Gastrocnemius medialis (tissue), 4 donors: ENCODE data around the gene TCN2. TPM values are rescaled to one million over a fixed set of nuclear protein-coding genes. Genes with fewer than 3 reads are reported as not detected.
A peak's percentile ranks its signal among the peaks of the same experiment; 100 is the strongest.

Experiments used
- ATAC-seq, 2 donors: fragments of 150-250 bp; one replicate each; pipeline ENCODE4 v1.9.1; 2016
- DNase-seq, 2 donors: peaks; one replicate each; pipeline ENCODE4 v3.0.0-alpha.2; 2019
- H3K27ac ChIP-seq, 4 donors: fragments of 200-600 bp; sonication (generic); 1 replicate in 1 of 4; 2 replicates in 3 of 4; pipeline ENCODE4 v1.5.1; 2016 to 2018; ENCODE audit warnings: mild to moderate bottlenecking in 2 of 4, moderate library complexity in 1 of 4
- H3K27me3 ChIP-seq, 3 donors: fragments of 200-600 bp; sonication (generic) in 2 of 3; 1 replicate in 1 of 3; 2 replicates in 2 of 3; pipeline versions ENCODE4 v1.5.1 to v1.6.0; 2016 to 2019; ENCODE audit warnings: mild to moderate bottlenecking in 1 of 3, moderate library complexity in 1 of 3
- H3K36me3 ChIP-seq, 2 donors: fragments of 200-600 bp; sonication (generic) in 1 of 2; one replicate each; pipeline ENCODE4 v1.5.1; 2017 to 2018
- H3K4me1 ChIP-seq, 2 donors: fragments of 200-600 bp; sonication (generic) in 1 of 2; one replicate each; pipeline ENCODE4 v1.5.1; 2016 to 2017; ENCODE audit warnings: mild to moderate bottlenecking in 2 of 2
- H3K4me3 ChIP-seq, 4 donors: fragments of 200-600 bp; sonication (generic) in 3 of 4; 1 replicate in 1 of 4; 2 replicates in 3 of 4; pipeline ENCODE4 v1.5.1; 2016 to 2019; ENCODE audit warnings: mild to moderate bottlenecking in 2 of 4
- H3K9me3 ChIP-seq, 3 donors: fragments of 200-600 bp; sonication (generic) in 2 of 3; 1 replicate in 1 of 3; 2 replicates in 2 of 3; pipeline ENCODE4 v1.5.1; 2016 to 2019
- POLR2A ChIP-seq, 2 donors: fragments of 450-650 bp; IDR thresholded peaks; one replicate each; pipeline ENCODE4 v1.6.1; 2017; ENCODE audit warnings: antibody characterized with exemption in 2 of 2, mild to moderate bottlenecking in 2 of 2, moderate library complexity in 2 of 2
- in situ Hi-C, 4 donors: fragments of 200-750 bp; cut with MboI; loops; one replicate each; pipeline versions ENCODE4 v1.15.0 to v1.8.0; 2017; ENCODE audit warnings: low sequenced_read_pairs in 4 of 4
- intact Hi-C: fragments of 100-400 bp; cut with DNase I; formaldehyde crosslinking; loops from one replicate; pipeline ENCODE4 v1.15.1; 2023; ENCODE audit warnings: low total_unique reads
- total RNA-seq, 4 donors: library from RNA; depleted of rRNA; stranded (reverse); fragments of >200 nt; gene quantifications; one replicate each; pipeline versions ENCODE4 v1.1.0 to v1.2.3, GENCODE V29; 2016
- TF ChIP-seq, protein P1 (sequence below), 5 experiments: fragments of 450-650 bp in 3 of 5; fragments of 200-600 bp in 2 of 5; sonication (generic) in 2 of 5; IDR thresholded peaks in 4 of 5; conservative IDR thresholded peaks in 1 of 5; 1 replicate in 4 of 5; 2 replicates in 1 of 5; pipeline ENCODE4 v1.5.1; 2016 to 2019; ENCODE audit warnings: antibody characterized with exemption in 5 of 5, mild to moderate bottlenecking in 3 of 5, moderate library complexity in 3 of 5

The TCN2 gene
- total RNA-seq, 4 donors from 2014 or later = 5.1 to 12.8 (median 11.7) TPM

DNA sequence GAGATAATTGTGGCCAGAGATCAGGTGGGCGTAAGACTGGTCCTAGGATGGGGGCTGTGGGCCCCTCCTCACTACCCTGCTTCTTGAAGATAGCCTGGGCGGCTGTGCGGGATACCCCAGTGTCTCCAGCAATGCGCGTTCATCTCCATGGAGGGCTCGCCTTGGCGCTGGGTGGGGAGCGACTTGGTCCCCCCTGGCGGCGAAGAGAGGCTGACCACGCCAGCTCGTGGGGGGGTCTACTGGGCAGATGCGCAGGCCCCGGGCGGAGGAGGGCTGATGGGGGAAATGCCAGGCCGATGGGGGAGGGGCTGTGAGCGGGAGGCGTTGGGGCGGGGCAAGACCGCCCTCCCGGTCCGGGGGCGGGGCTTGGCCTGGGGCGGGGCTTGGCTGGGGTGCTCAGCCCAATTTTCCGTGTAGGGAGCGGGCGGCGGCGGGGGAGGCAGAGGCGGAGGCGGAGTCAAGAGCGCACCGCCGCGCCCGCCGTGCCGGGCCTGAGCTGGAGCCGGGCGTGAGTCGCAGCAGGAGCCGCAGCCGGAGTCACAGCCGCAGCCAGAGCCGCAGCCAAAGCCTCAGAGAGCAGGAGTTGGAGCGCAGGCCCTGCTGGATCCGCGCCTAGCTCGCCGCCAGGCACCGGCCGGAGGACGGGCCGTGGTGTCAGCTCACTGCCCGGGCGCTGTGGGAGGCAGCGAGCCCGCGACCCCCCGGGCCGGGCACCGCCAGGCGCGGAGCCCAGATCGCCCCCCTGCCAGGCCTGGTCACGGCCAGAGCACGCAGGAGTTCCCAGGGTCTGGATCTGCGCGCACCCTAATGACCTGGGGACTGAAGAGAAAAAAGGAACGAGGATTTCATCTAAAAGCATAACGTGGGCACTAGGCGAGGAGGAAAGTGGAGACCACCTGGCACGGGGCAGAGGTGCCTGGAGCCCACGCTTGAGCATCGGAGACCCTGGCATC lies 28.6 kb downstream of the TCN2 start, which contains the start of gene SLC35E4:
SLC35E4 (plus strand) TSS at position 509 of the 953 bp plus-strand sequence. CDS start 670 bp downstream, outside the sequence.
- no peaks in the 10 kb centered on the region for H3K27me3 ChIP-seq
- intact Hi-C loops = loop anchor here (1.0 to 2.0 kb wide), 9 partner anchors 29 to 657 kb away; partner anchors contain the start of genes DUSP18, OSBP2, PIK3IP1 and RNF185
- peak within 1 kb of the TSS; percentile 67 to 96 (median 78) for H3K4me3 ChIP-seq
- ATAC-seq = peak; percentile 68 to 71
- peak; percentile 94 for TF ChIP-seq POLR2A (IDR thresholded peaks at IDR 0.05)
- TF ChIP-seq, protein P1, sequence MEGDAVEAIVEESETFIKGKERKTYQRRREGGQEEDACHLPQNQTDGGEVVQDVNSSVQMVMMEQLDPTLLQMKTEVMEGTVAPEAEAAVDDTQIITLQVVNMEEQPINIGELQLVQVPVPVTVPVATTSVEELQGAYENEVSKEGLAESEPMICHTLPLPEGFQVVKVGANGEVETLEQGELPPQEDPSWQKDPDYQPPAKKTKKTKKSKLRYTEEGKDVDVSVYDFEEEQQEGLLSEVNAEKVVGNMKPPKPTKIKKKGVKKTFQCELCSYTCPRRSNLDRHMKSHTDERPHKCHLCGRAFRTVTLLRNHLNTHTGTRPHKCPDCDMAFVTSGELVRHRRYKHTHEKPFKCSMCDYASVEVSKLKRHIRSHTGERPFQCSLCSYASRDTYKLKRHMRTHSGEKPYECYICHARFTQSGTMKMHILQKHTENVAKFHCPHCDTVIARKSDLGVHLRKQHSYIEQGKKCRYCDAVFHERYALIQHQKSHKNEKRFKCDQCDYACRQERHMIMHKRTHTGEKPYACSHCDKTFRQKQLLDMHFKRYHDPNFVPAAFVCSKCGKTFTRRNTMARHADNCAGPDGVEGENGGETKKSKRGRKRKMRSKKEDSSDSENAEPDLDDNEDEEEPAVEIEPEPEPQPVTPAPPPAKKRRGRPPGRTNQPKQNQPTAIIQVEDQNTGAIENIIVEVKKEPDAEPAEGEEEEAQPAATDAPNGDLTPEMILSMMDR (IDR thresholded peaks at IDR 0.05 in 4 of 5, conservative IDR thresholded peaks at IDR 0.05 in 1 of 5) = peak in 2 of 5 experiments; percentile 18 to 29
- no peaks in the 10 kb centered on the region for H3K9me3 ChIP-seq
- H3K36me3 ChIP-seq = no peaks in the 10 kb centered on the region
- H3K4me1 ChIP-seq = peaks cover 44 to 48% of the 10 kb centered on the region in 2 donors
- in situ Hi-C loops = loop anchor here (10.0 to 25.0 kb wide), 4 partner anchors 59 to 289 kb away; partner anchors contain the start of gene OSBP2 (in 1 of the 4)
- DNase-seq = peak; percentile 92 to 93
- H3K27ac ChIP-seq = peak within 1 kb of the TSS; percentile 95 to 99 (median 98)

DNA sequence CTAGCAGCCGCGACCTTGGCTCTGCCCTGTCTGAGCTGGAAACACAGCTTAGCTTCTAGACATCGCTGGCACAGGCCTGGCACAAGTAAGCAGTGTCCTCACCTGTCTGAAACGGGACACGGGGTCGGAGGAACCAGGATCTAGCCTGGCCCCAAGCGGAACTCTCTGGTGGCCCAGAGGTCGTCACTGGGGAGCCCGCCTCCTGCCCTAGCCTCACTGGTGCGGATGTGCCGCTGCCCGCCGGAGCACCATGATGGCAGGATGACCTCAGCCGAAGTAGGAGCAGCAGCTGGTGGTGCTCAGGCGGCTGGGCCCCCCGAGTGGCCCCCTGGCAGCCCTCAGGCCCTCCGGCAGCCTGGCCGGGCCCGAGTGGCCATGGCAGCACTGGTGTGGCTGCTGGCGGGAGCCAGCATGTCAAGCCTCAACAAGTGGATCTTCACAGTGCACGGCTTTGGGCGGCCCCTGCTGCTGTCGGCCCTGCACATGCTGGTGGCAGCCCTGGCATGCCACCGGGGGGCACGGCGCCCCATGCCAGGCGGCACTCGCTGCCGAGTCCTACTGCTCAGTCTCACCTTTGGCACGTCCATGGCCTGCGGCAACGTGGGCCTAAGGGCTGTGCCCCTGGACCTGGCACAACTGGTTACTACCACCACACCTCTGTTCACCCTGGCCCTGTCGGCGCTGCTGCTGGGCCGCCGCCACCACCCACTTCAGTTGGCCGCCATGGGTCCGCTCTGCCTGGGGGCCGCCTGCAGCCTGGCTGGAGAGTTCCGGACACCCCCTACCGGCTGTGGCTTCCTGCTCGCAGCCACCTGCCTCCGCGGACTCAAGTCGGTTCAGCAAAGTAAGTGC lies 29.5 kb downstream of the TCN2 start:
- Histone ChIP-seq H3K9me3 (no peaks in the 10 kb centered on the region), H3K27me3 (no peaks in the 10 kb centered on the region), H3K4me1 (peaks cover 52 to 55% of the 10 kb centered on the region in 2 donors), H3K36me3 (no peaks in the 10 kb centered on the region), H3K27ac (peak overlapping the region; percentile 95 to 99 (median 98)), H3K4me3 (peak overlapping the region; percentile 67 to 96 (median 78))
- DNase-seq = peak; percentile 56 to 76
- ATAC-seq = peak; percentile 38 to 51
- TF ChIP-seq POLR2A (IDR thresholded peaks at IDR 0.05) = no peak
- TF ChIP-seq, protein P1 (IDR thresholded peaks at IDR 0.05 in 4 of 5, conservative IDR thresholded peaks at IDR 0.05 in 1 of 5) = peak in 3 of 5 experiments; percentile 17 to 35 (median 31)
- in situ Hi-C loops = loop anchor here (10.0 to 25.0 kb wide), 4 partner anchors 58 to 288 kb away; partner anchors contain the start of gene OSBP2 (in 1 of the 4)
- intact Hi-C loops = no loop called here

DNA sequence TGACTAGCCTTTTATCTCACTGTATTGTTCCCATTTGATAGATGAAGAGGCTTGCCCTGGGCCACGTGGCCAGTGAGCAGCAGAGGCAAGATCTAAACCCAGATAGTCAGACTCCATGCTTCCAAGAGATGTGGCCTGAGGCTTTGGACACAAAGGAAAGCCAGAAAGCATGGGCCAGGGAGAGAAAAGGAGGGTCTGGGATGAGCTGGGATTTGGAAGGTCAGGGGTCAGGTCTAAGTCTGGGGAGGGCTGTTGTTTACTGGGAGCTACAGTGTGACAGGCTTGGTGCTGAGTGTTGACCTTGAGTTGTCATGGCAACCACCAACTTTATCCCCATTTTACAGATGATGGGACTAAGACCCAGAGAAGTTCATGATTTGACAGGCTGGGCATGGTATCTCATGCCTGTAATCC lies 30.7 kb downstream of the TCN2 start:
- intact Hi-C loops = no loop called here
- in situ Hi-C loops = loop anchor here (10.0 to 25.0 kb wide), 4 partner anchors 57 to 287 kb away; partner anchors contain the start of gene OSBP2 (in 1 of the 4)
- H3K4me1 ChIP-seq = peaks cover 59 to 63% of the 10 kb centered on the region in 2 donors

More for the DNA sequence above, 30.7 kb downstream of the TCN2 start:
- no peak for ATAC-seq
- DNase-seq = no peak
- no peaks in the 10 kb centered on the region for H3K36me3 ChIP-seq
- peak overlapping the region in 3 of 4 donors; percentile 67 to 87 (median 68) for H3K4me3 ChIP-seq
- TF ChIP-seq, protein P1 (IDR thresholded peaks at IDR 0.05 in 4 of 5, conservative IDR thresholded peaks at IDR 0.05 in 1 of 5) = no peak
- TF ChIP-seq POLR2A (IDR thresholded peaks at IDR 0.05) = no peak
- H3K9me3 ChIP-seq = no peaks in the 10 kb centered on the region
- H3K27me3 ChIP-seq = no peaks in the 10 kb centered on the region
- H3K27ac ChIP-seq = peak overlapping the region; percentile 95 to 99 (median 98)
